Loucy (cell line): ENCODE data around the gene NPHP4.

Experiments
- H2AFZ ChIP-seq: fragments of 200-600 bp; sonication (generic); 2 replicates; pipeline ENCODE4 v1.6.0; 2016; ENCODE audit warnings: antibody characterized with exemption, mild to moderate bottlenecking, low read length, moderate library complexity
- H3F3A ChIP-seq: fragments of 200-600 bp; 2 replicates; pipeline ENCODE4 v1.6.0; 2016; ENCODE audit warnings: antibody characterized with exemption, low read depth, mild to moderate bottlenecking
- H3K27me3 ChIP-seq: fragments of 200-600 bp; sonication (generic); 2 replicates; pipeline ENCODE4 v1.6.1; 2014; ENCODE audit warnings: low read length, mild to moderate bottlenecking; ENCODE audit not compliant: insufficient read depth, poor library complexity, severe bottlenecking
- H3K36me3 ChIP-seq: fragments of 200-600 bp; sonication (generic); 2 replicates; pipeline ENCODE4 v1.6.1; 2016; ENCODE audit warnings: low read length; ENCODE audit not compliant: insufficient read depth
- H3K4me1 ChIP-seq: fragments of 200-600 bp; sonication (generic); 2 replicates; pipeline ENCODE4 v1.5.1; 2014; ENCODE audit warnings: low read length, mild to moderate bottlenecking; ENCODE audit not compliant: insufficient read depth, poor library complexity, severe bottlenecking
- H3K4me2 ChIP-seq: fragments of 200-600 bp; sonication (generic); 2 replicates; pipeline ENCODE4 v1.6.0; 2014; ENCODE audit warnings: antibody characterized with exemption, low read length, low read depth, mild to moderate bottlenecking; ENCODE audit not compliant: poor library complexity, severe bottlenecking
- H3K4me3 ChIP-seq: fragments of 200-600 bp; sonication (generic); 2 replicates; pipeline ENCODE4 v1.5.1; 2014; ENCODE audit warnings: low read length, mild to moderate bottlenecking, mixed read lengths; ENCODE audit not compliant: poor library complexity, severe bottlenecking
- H3K79me2 ChIP-seq: fragments of 200-600 bp; sonication (generic); 2 replicates; pipeline ENCODE4 v1.6.1; 2014; ENCODE audit warnings: low read length; ENCODE audit not compliant: insufficient read depth
- H3K9ac ChIP-seq: fragments of 200-600 bp; sonication (generic); 2 replicates; pipeline ENCODE4 v1.6.0; 2014; ENCODE audit warnings: mild to moderate bottlenecking, low read depth, low read length, moderate library complexity; ENCODE audit not compliant: poor library complexity, severe bottlenecking
- H3K9me2 ChIP-seq: fragments of 200-600 bp; sonication (generic); replicated peaks from 2 replicates; pipeline ENCODE4 v1.6.1; 2016; ENCODE audit warnings: low read depth, low read length, mixed read lengths
- H3K9me3 ChIP-seq: fragments of 200-600 bp; sonication (generic); 2 replicates; pipeline ENCODE4 v1.6.1; 2014; ENCODE audit warnings: mild to moderate bottlenecking, antibody characterized with exemption, low read length, low read depth; ENCODE audit not compliant: insufficient read depth
- H4K20me1 ChIP-seq: fragments of 200-600 bp; sonication (generic); 2 replicates; pipeline ENCODE4 v1.6.0; 2014; ENCODE audit warnings: antibody characterized with exemption, low read length, mild to moderate bottlenecking; ENCODE audit not compliant: insufficient read depth, poor library complexity, severe bottlenecking
- CTCF ChIP-seq: fragments of 200-600 bp; sonication (generic); conservative IDR thresholded peaks from 2 replicates; pipeline ENCODE4 v1.5.1; 2014; ENCODE audit warnings: mild to moderate bottlenecking, antibody characterized with exemption, low read length
- EZH2phosphoT487 ChIP-seq: fragments of 200-600 bp; IDR thresholded peaks from 2 replicates; pipeline ENCODE4 v1.6.1; 2018; ENCODE audit warnings: antibody characterized with exemption, mild to moderate bottlenecking, moderate library complexity, borderline replicate concordance

NPHP4 gene

GRCh38 chr1:5906116-5906515, 86.1 kb downstream of the NPHP4 start:
- Histone ChIP-seq H3K36me3 (peaks cover 27% of the 10 kb centered on the region; the same call in 1 of the 2 replicates), H4K20me1 (no peaks in the 10 kb centered on the region), H3K79me2 (no peaks in the 10 kb centered on the region), H2AFZ (no peak overlapping the region), H3K27me3 (no peaks in the 10 kb centered on the region), H3K9me2 (no peaks in the 10 kb centered on the region), H3K4me3 (no peak overlapping the region), H3K9me3 (no peaks in the 10 kb centered on the region), H3K4me2 (no peak overlapping the region), H3K4me1 (peaks cover 9% of the 10 kb centered on the region), H3K9ac (no peak overlapping the region), H3F3A (no peaks in the 10 kb centered on the region)
- TF ChIP-seq EZH2phosphoT487 (no peak), CTCF (no peak)

- no peak overlapping the region for H3K4me2 ChIP-seq
- no peaks in the 10 kb centered on the region for H3F3A ChIP-seq
- no peaks in the 10 kb centered on the region for H3K9me3 ChIP-seq
- no peaks in the 10 kb centered on the region for H3K27me3 ChIP-seq
- H3K9ac ChIP-seq: no peak overlapping the region
- no peak overlapping the region for H2AFZ ChIP-seq
- H3K79me2 ChIP-seq: no peaks in the 10 kb centered on the region
- no peaks in the 10 kb centered on the region for H3K9me2 ChIP-seq
- peaks cover 27% of the 10 kb centered on the region; the same call in 1 of the 2 replicates for H3K36me3 ChIP-seq
- H3K4me1 ChIP-seq: peaks cover 9% of the 10 kb centered on the region
- TF ChIP-seq CTCF: no peak
- no peak for TF ChIP-seq EZH2phosphoT487
- H3K4me3 ChIP-seq: no peak overlapping the region
- no peaks in the 10 kb centered on the region for H4K20me1 ChIP-seq
Observed at GRCh38 chr1:5905436-5905835, 86.8 kb downstream of the NPHP4 start.

- no peaks in the 10 kb centered on the region for H3K79me2 ChIP-seq
- no peaks in the 10 kb centered on the region for H3K27me3 ChIP-seq
- no peaks in the 10 kb centered on the region for H4K20me1 ChIP-seq
- H3K4me3 ChIP-seq: no peak overlapping the region
- H3K9me3 ChIP-seq: no peaks in the 10 kb centered on the region
- H3K9ac ChIP-seq: no peak overlapping the region
- H3K9me2 ChIP-seq: no peaks in the 10 kb centered on the region
- H3K4me2 ChIP-seq: no peak overlapping the region
- no peak overlapping the region for H2AFZ ChIP-seq
- peaks cover 27% of the 10 kb centered on the region; the same call in 1 of the 2 replicates for H3K36me3 ChIP-seq
- no peaks in the 10 kb centered on the region for H3F3A ChIP-seq
- peaks cover 9% of the 10 kb centered on the region for H3K4me1 ChIP-seq
- TF ChIP-seq CTCF (no peak), EZH2phosphoT487 (no peak)
Observed at GRCh38 chr1:5904551-5904950, 87.7 kb downstream of the NPHP4 start.
